ENCODE results near the gene NCKAP5.

The NCKAP5 gene

DNA sequence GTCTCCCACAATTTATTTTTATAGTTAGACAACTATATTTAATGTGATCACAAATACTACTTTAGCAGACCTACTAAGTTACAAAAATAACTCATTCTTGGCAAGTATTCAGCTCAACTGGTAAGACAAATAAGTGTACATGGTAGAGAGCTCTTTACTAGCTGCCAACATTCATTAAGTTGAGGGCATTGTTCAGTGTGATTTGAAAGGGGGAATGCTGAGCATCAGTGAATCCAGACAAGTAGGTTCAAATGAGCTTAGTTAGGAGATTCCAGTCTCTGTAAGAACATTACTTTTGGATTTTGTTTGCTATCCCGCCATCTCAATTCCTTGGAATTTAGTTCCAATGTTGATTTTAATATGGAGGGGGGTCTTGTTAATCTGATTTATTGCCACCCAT, 710.9 kb downstream of the NCKAP5 start:
- no peak for DNase-seq (ENCODE audit: low read depth in 1 of 2, low spot score in 1 of 2)
- no peaks in the 10 kb centered on the region for H3K27me3 ChIP-seq (ENCODE audit: insufficient read depth, poor library complexity, severe bottlenecking)
- TF ChIP-seq SPI1 (IDR thresholded peaks at IDR 0.05; ENCODE audit: borderline replicate concordance, low read depth): no peak
- TF ChIP-seq, protein P1, sequence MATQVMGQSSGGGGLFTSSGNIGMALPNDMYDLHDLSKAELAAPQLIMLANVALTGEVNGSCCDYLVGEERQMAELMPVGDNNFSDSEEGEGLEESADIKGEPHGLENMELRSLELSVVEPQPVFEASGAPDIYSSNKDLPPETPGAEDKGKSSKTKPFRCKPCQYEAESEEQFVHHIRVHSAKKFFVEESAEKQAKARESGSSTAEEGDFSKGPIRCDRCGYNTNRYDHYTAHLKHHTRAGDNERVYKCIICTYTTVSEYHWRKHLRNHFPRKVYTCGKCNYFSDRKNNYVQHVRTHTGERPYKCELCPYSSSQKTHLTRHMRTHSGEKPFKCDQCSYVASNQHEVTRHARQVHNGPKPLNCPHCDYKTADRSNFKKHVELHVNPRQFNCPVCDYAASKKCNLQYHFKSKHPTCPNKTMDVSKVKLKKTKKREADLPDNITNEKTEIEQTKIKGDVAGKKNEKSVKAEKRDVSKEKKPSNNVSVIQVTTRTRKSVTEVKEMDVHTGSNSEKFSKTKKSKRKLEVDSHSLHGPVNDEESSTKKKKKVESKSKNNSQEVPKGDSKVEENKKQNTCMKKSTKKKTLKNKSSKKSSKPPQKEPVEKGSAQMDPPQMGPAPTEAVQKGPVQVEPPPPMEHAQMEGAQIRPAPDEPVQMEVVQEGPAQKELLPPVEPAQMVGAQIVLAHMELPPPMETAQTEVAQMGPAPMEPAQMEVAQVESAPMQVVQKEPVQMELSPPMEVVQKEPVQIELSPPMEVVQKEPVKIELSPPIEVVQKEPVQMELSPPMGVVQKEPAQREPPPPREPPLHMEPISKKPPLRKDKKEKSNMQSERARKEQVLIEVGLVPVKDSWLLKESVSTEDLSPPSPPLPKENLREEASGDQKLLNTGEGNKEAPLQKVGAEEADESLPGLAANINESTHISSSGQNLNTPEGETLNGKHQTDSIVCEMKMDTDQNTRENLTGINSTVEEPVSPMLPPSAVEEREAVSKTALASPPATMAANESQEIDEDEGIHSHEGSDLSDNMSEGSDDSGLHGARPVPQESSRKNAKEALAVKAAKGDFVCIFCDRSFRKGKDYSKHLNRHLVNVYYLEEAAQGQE (IDR thresholded peaks at IDR 0.05; ENCODE audit: insufficient replicate concordance, low read depth): no peak
- TF ChIP-seq, protein P2, sequence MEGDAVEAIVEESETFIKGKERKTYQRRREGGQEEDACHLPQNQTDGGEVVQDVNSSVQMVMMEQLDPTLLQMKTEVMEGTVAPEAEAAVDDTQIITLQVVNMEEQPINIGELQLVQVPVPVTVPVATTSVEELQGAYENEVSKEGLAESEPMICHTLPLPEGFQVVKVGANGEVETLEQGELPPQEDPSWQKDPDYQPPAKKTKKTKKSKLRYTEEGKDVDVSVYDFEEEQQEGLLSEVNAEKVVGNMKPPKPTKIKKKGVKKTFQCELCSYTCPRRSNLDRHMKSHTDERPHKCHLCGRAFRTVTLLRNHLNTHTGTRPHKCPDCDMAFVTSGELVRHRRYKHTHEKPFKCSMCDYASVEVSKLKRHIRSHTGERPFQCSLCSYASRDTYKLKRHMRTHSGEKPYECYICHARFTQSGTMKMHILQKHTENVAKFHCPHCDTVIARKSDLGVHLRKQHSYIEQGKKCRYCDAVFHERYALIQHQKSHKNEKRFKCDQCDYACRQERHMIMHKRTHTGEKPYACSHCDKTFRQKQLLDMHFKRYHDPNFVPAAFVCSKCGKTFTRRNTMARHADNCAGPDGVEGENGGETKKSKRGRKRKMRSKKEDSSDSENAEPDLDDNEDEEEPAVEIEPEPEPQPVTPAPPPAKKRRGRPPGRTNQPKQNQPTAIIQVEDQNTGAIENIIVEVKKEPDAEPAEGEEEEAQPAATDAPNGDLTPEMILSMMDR (IDR thresholded peaks at IDR 0.05; ENCODE audit: insufficient read depth, low read length): no peak
- TF ChIP-seq POLR2AphosphoS5 (IDR thresholded peaks at IDR 0.05; ENCODE audit: low read depth): no peak
- no peak for TF ChIP-seq GABPA (IDR thresholded peaks at IDR 0.05; ENCODE audit: low read depth)
- H3K27ac ChIP-seq (replicated peaks): no peak overlapping the region
- no peak overlapping the region for H3K4me3 ChIP-seq (replicated peaks; ENCODE audit: insufficient read depth, low read length)

DNA sequence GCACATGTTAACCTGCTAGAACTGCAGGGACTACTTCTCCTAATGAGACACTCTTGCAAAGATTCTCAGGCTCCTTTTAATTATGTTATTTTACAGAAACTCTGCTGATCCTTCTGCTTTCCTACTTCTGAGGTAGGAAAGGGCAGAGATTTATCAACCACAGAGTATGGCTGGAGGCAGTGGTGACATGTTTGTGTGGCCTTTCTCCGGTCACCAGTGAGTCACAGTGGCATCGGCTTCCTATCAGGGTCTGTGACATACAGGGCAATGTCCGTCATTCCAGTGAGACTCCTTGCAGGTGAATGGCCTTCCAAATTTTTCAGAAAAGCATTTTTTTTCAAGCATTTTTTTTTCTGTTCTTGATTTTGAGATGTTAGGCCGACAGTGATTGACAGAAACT, 717.6 kb downstream of the NCKAP5 start:
- no peak for DNase-seq (ENCODE audit: low read depth in 1 of 2, low spot score in 1 of 2)
- Histone ChIP-seq H3K4me3 (replicated peaks; ENCODE audit: insufficient read depth, low read length) (no peak overlapping the region), H3K27ac (replicated peaks) (no peak overlapping the region), H3K27me3 (ENCODE audit: insufficient read depth, poor library complexity, severe bottlenecking) (no peaks in the 10 kb centered on the region)
- TF ChIP-seq GABPA (IDR thresholded peaks at IDR 0.05; ENCODE audit: low read depth): no peak
- no peak for TF ChIP-seq SPI1 (IDR thresholded peaks at IDR 0.05; ENCODE audit: borderline replicate concordance, low read depth)
- TF ChIP-seq, protein P2 (IDR thresholded peaks at IDR 0.05; ENCODE audit: insufficient read depth, low read length): no peak
- TF ChIP-seq POLR2AphosphoS5 (IDR thresholded peaks at IDR 0.05; ENCODE audit: low read depth): no peak
- TF ChIP-seq, protein P1 (IDR thresholded peaks at IDR 0.05; ENCODE audit: insufficient replicate concordance, low read depth): no peak

DNA sequence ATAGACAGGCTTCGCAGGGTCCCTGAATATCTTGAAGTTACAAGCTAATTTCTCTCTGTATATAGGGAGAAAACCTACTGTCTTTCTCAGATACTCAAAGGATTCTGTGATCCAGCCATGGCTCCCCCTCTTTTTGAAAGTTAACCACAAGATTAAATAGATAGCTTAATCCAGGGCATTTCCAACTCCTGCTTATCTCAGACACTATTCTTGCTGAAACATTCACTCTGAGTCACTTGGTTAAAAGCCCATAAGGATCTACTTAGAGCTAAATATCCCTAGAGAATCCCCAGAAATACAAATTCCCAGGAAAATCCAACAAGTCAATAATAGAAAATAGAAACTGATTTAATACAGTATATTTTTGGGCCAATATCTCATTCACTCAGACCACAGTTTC, 719.1 kb downstream of the NCKAP5 start:
- TF ChIP-seq, protein P1 (IDR thresholded peaks at IDR 0.05; ENCODE audit: insufficient replicate concordance, low read depth): no peak
- no peak for TF ChIP-seq GABPA (IDR thresholded peaks at IDR 0.05; ENCODE audit: low read depth)
- TF ChIP-seq, protein P2 (IDR thresholded peaks at IDR 0.05; ENCODE audit: insufficient read depth, low read length): no peak
- TF ChIP-seq POLR2AphosphoS5 (IDR thresholded peaks at IDR 0.05; ENCODE audit: low read depth): no peak
- TF ChIP-seq SPI1 (IDR thresholded peaks at IDR 0.05; ENCODE audit: borderline replicate concordance, low read depth): no peak
- no peak for DNase-seq (ENCODE audit: low read depth in 1 of 2, low spot score in 1 of 2)
- Histone ChIP-seq H3K4me3 (replicated peaks; ENCODE audit: insufficient read depth, low read length) (no peak overlapping the region), H3K27ac (replicated peaks) (no peak overlapping the region), H3K27me3 (ENCODE audit: insufficient read depth, poor library complexity, severe bottlenecking) (no peaks in the 10 kb centered on the region)

Measured in HL-60 (cell line).